Liver (tissue), 9 donors: ENCODE data around the gene NCAM1. TPM values are rescaled to one million over a fixed set of nuclear protein-coding genes. Genes with fewer than 3 reads are reported as not detected.

Experiments used
- DNase-seq: peaks from one replicate; pipeline ENCODE4 v3.0.0-alpha.2; 2017; ENCODE audit warnings: low spot score
- H3K27ac ChIP-seq, 2 donors: one replicate each; pipeline ENCODE4 v1.7.0; 2013; ENCODE audit warnings: inconsistent platforms in 2 of 2, low read length in 2 of 2, control low read depth in 1 of 2, low read depth in 1 of 2, mild to moderate bottlenecking in 1 of 2
- H3K27me3 ChIP-seq, 4 donors: one replicate each; pipeline versions ENCODE4 v1.6.1 to v1.7.0; 2013; ENCODE audit warnings: low read length in 3 of 4, inconsistent platforms in 1 of 4, mild to moderate bottlenecking in 1 of 4, moderate library complexity in 1 of 4; ENCODE audit not compliant: control insufficient read depth in 4 of 4, insufficient read depth in 4 of 4
- H3K36me3 ChIP-seq, 4 donors: one replicate each; pipeline versions ENCODE4 v1.6.1 to v1.7.0; 2013; ENCODE audit warnings: low read length in 3 of 4, mild to moderate bottlenecking in 3 of 4, low read depth in 1 of 4, moderate library complexity in 1 of 4; ENCODE audit not compliant: control insufficient read depth in 4 of 4, insufficient read depth in 3 of 4
- H3K4me1 ChIP-seq, 4 donors: one replicate each; pipeline versions ENCODE4 v1.6.1 to v1.7.0; 2013; ENCODE audit warnings: low read length in 3 of 4, mild to moderate bottlenecking in 3 of 4, moderate library complexity in 1 of 4; ENCODE audit not compliant: control insufficient read depth in 4 of 4, insufficient read depth in 4 of 4
- H3K4me3 ChIP-seq, 3 donors: one replicate each; pipeline versions ENCODE4 v1.6.1 to v1.7.0; 2013; ENCODE audit warnings: low read length in 3 of 3, control low read depth in 1 of 3, low read depth in 1 of 3, mild to moderate bottlenecking in 1 of 3
- H3K9ac ChIP-seq, 2 donors: one replicate each; pipeline ENCODE4 v1.7.0; 2013; ENCODE audit warnings: low read length in 2 of 2, mild to moderate bottlenecking in 2 of 2, moderate library complexity in 2 of 2, control low read depth in 1 of 2, low read depth in 1 of 2
- H3K9me3 ChIP-seq, 4 donors: one replicate each; pipeline versions ENCODE4 v1.6.1 to v1.7.0; 2013; ENCODE audit warnings: low read length in 3 of 4; ENCODE audit not compliant: control insufficient read depth in 4 of 4
- EGR1 ChIP-seq, 2 donors: IDR thresholded peaks; 2 replicates each; pipeline ENCODE4 v1.6.1; 2016 to 2018; ENCODE audit warnings: antibody characterized with exemption in 2 of 2, low read depth in 2 of 2
- FOXA1 ChIP-seq: IDR thresholded peaks from 2 replicates; pipeline ENCODE4 v1.6.1; 2016; ENCODE audit warnings: antibody characterized with exemption
- FOXA2 ChIP-seq: IDR thresholded peaks from 2 replicates; pipeline ENCODE4 v1.6.1; 2016; ENCODE audit warnings: antibody characterized with exemption
- GABPA ChIP-seq, 2 donors: IDR thresholded peaks in 1 of 2; conservative IDR thresholded peaks in 1 of 2; 2 replicates each; pipeline ENCODE4 v1.6.1; 2016; ENCODE audit warnings: antibody characterized with exemption in 2 of 2, mild to moderate bottlenecking in 1 of 2, moderate library complexity in 1 of 2
- HNF4A ChIP-seq, 2 donors: conservative IDR thresholded peaks; 2 replicates each; pipeline ENCODE4 v1.6.1; 2016; ENCODE audit warnings: antibody characterized with exemption in 2 of 2, mild to moderate bottlenecking in 2 of 2
- JUND ChIP-seq, 2 donors: IDR thresholded peaks; 2 replicates each; pipeline ENCODE4 v1.6.1; 2016; ENCODE audit warnings: antibody characterized with exemption in 2 of 2
- NR2F2 ChIP-seq: IDR thresholded peaks from 2 replicates; pipeline ENCODE4 v1.6.1; 2016; ENCODE audit warnings: antibody characterized with exemption
- RAD21 ChIP-seq, 2 donors: IDR thresholded peaks; 2 replicates each; pipeline ENCODE4 v1.6.1; 2016; ENCODE audit warnings: antibody characterized with exemption in 2 of 2, mild to moderate bottlenecking in 2 of 2
- RXRA ChIP-seq, 2 donors: IDR thresholded peaks; 2 replicates each; pipeline ENCODE4 v1.6.1; 2017 to 2018; ENCODE audit warnings: antibody characterized with exemption in 2 of 2, mild to moderate bottlenecking in 1 of 2
- SP1 ChIP-seq: IDR thresholded peaks from 2 replicates; pipeline ENCODE4 v1.6.1; 2018; ENCODE audit warnings: antibody characterized with exemption, mild to moderate bottlenecking
- TAF1 ChIP-seq: conservative IDR thresholded peaks from 2 replicates; pipeline ENCODE4 v1.6.1; 2016; ENCODE audit warnings: antibody characterized with exemption, mild to moderate bottlenecking
- YY1 ChIP-seq: IDR thresholded peaks from 2 replicates; pipeline ENCODE4 v1.6.1; 2016; ENCODE audit warnings: antibody characterized with exemption, mild to moderate bottlenecking
- WGBS: extraction: QIAGEN DNeasy Blood & Tissue Kit; methylation state at CpG from one replicate; pipeline ENCODE4 v1.1.7; 2013; 5-methylcytosine and 5-hydroxymethylcytosine counted together
- polyA plus RNA-seq, 2 donors: library from polyadenylated mRNA; stranded (reverse) in 1 of 2; unstranded in 1 of 2; fragments of 200-250 nt in 1 of 2; fragments of >200 nt in 1 of 2; fragmentation: Nextera tagmentation in 1 of 2; extraction: Ambion mirVana in 1 of 2; gene quantifications; one replicate each; pipeline versions ENCODE4 v1.2.1 to v1.2.3, GENCODE V29; 2013 to 2015
- total RNA-seq, 2 donors: library from RNA; depleted of rRNA; stranded (reverse); fragments of >200 nt; gene quantifications; one replicate each; pipeline ENCODE4 v1.2.3, GENCODE V29; 2014
- TF ChIP-seq, protein P1 (sequence below): IDR thresholded peaks from 2 replicates; pipeline ENCODE4 v1.6.1; 2016; ENCODE audit warnings: antibody characterized with exemption
- TF ChIP-seq, protein P2 (sequence below): fragments of 150-350 bp; IDR thresholded peaks from 2 replicates; pipeline ENCODE4 v1.5.1; 2017; ENCODE audit warnings: improper control_type of control experiment, low read depth, low read length; ENCODE audit not compliant: missing input control
- TF ChIP-seq, protein P3 (sequence below): IDR thresholded peaks from 2 replicates; pipeline ENCODE4 v1.6.1; 2016; ENCODE audit warnings: antibody characterized with exemption
- TF ChIP-seq, protein P4 (sequence below): IDR thresholded peaks from 2 replicates; pipeline ENCODE4 v1.6.1; 2016; ENCODE audit warnings: antibody characterized with exemption, mild to moderate bottlenecking
- TF ChIP-seq, protein P5 (sequence below): IDR thresholded peaks from 2 replicates; pipeline ENCODE4 v1.6.1; 2016; ENCODE audit warnings: antibody characterized with exemption
- donor health status: healthy.
- donor health status: healthy.
- donor health status: healthy.
- donor health status: healthy.
- donor health status: healthy.

NCAM1 gene
- total and polyA plus RNA-seq, 4 donors = 0.65 to 2.1 (median 0.88) TPM

DNA sequence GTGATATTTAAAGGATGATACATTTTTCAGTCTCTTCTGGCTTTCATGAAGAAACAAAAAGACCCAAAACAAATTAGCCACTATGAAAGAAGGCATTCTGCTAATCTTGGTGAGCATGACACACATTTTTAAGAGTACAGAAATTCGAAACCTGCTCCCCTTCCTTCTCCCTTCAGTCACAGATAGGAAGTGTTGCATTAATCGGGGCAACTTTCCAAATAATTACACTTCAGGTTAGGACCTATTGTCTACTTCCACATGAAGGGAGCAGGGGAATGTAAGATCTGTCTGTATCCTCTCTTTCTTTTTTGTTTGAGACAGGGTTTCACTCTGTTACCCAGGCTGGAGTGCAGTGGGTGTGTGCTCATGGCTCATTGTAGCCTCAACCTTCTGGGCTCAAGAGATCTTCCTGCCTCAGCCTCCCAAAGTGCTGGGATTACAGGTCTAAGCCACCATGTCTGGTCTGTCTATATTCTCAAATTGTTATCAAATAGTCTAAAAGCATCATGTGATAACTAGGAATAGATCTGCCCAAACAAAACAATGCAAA, 45.8 kb downstream of the NCAM1 start (continued):
- no peak for TF ChIP-seq SP1

DNA sequence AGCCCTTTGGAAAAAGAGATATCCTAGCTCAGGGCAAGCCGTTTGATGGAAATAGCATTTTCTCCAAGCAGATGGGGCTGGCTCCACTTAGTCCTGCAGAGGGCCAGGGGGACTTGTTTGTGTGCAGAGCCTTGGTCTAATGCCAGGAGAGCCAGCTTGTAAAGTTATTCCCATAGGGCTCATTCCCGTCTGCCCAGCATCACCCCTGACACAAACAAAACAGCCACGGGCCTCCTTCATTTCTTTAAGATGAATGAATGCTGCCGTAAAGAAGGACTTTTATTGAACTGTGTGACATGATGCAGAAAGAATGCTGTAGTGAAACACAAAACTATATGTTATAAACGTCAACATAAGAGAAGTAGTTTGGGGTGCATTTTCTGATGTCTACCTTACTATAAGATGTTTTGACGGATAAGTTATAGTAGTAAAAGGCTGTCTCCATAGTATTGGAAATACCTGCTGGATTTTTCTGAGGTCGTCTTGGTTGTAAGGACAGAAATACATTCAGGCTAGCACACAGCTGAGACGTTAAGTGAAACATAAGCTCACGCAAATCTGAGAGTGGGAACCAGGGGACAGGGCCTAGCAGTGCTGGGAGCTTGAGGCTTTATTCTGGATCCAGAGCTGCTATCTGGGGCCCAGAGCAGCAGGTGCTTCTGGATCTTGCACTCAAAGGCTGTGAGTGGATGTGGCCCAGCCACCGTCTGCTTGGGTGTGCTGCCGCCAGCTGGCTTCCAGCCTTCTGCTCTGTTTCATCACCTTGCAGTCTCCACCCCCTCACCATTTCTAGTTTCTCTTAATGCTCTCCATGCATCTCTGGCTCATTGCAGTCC, 53.3 kb downstream of the NCAM1 start:
- Histone ChIP-seq H3K4me3 (no peak overlapping the region), H3K27ac (no peak overlapping the region), H3K27me3 (no peaks in the 10 kb centered on the region), H3K9me3 (no peaks in the 10 kb centered on the region), H3K9ac (no peak overlapping the region), H3K36me3 (no peaks in the 10 kb centered on the region), H3K4me1 (no peaks in the 10 kb centered on the region)
- TF ChIP-seq FOXA1 = no peak
- TF ChIP-seq, protein P1, sequence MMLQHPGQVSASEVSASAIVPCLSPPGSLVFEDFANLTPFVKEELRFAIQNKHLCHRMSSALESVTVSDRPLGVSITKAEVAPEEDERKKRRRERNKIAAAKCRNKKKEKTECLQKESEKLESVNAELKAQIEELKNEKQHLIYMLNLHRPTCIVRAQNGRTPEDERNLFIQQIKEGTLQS = no peak
- TF ChIP-seq, protein P2, sequence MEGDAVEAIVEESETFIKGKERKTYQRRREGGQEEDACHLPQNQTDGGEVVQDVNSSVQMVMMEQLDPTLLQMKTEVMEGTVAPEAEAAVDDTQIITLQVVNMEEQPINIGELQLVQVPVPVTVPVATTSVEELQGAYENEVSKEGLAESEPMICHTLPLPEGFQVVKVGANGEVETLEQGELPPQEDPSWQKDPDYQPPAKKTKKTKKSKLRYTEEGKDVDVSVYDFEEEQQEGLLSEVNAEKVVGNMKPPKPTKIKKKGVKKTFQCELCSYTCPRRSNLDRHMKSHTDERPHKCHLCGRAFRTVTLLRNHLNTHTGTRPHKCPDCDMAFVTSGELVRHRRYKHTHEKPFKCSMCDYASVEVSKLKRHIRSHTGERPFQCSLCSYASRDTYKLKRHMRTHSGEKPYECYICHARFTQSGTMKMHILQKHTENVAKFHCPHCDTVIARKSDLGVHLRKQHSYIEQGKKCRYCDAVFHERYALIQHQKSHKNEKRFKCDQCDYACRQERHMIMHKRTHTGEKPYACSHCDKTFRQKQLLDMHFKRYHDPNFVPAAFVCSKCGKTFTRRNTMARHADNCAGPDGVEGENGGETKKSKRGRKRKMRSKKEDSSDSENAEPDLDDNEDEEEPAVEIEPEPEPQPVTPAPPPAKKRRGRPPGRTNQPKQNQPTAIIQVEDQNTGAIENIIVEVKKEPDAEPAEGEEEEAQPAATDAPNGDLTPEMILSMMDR = no peak
- TF ChIP-seq, protein P3, sequence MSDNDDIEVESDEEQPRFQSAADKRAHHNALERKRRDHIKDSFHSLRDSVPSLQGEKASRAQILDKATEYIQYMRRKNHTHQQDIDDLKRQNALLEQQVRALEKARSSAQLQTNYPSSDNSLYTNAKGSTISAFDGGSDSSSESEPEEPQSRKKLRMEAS = no peak
- no peak for TF ChIP-seq RAD21 (IDR thresholded peaks at IDR 0.05)
- no peak for TF ChIP-seq EGR1 (IDR thresholded peaks at IDR 0.05; ENCODE audit: low read depth in 2 of 2)
- no peak for TF ChIP-seq HNF4A (conservative IDR thresholded peaks at IDR 0.05)
- no peak for TF ChIP-seq JUND (IDR thresholded peaks at IDR 0.05)
- TF ChIP-seq, protein P4, sequence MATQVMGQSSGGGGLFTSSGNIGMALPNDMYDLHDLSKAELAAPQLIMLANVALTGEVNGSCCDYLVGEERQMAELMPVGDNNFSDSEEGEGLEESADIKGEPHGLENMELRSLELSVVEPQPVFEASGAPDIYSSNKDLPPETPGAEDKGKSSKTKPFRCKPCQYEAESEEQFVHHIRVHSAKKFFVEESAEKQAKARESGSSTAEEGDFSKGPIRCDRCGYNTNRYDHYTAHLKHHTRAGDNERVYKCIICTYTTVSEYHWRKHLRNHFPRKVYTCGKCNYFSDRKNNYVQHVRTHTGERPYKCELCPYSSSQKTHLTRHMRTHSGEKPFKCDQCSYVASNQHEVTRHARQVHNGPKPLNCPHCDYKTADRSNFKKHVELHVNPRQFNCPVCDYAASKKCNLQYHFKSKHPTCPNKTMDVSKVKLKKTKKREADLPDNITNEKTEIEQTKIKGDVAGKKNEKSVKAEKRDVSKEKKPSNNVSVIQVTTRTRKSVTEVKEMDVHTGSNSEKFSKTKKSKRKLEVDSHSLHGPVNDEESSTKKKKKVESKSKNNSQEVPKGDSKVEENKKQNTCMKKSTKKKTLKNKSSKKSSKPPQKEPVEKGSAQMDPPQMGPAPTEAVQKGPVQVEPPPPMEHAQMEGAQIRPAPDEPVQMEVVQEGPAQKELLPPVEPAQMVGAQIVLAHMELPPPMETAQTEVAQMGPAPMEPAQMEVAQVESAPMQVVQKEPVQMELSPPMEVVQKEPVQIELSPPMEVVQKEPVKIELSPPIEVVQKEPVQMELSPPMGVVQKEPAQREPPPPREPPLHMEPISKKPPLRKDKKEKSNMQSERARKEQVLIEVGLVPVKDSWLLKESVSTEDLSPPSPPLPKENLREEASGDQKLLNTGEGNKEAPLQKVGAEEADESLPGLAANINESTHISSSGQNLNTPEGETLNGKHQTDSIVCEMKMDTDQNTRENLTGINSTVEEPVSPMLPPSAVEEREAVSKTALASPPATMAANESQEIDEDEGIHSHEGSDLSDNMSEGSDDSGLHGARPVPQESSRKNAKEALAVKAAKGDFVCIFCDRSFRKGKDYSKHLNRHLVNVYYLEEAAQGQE = no peak
- no peak for TF ChIP-seq TAF1
- no peak for TF ChIP-seq RXRA (IDR thresholded peaks at IDR 0.05)
- TF ChIP-seq FOXA2 = no peak
- TF ChIP-seq NR2F2 = no peak
- no peak for TF ChIP-seq YY1
- TF ChIP-seq, protein P5, sequence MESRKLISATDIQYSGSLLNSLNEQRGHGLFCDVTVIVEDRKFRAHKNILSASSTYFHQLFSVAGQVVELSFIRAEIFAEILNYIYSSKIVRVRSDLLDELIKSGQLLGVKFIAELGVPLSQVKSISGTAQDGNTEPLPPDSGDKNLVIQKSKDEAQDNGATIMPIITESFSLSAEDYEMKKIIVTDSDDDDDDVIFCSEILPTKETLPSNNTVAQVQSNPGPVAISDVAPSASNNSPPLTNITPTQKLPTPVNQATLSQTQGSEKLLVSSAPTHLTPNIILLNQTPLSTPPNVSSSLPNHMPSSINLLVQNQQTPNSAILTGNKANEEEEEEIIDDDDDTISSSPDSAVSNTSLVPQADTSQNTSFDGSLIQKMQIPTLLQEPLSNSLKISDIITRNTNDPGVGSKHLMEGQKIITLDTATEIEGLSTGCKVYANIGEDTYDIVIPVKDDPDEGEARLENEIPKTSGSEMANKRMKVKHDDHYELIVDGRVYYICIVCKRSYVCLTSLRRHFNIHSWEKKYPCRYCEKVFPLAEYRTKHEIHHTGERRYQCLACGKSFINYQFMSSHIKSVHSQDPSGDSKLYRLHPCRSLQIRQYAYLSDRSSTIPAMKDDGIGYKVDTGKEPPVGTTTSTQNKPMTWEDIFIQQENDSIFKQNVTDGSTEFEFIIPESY = no peak
- no peak for TF ChIP-seq SP1
- no peak for TF ChIP-seq GABPA (IDR thresholded peaks at IDR 0.05 in 1 of 2, conservative IDR thresholded peaks at IDR 0.05 in 1 of 2)
- DNase-seq = no peak
- WGBS = 63% methylated on average over 11 of the region's 11 CpGs
